ENCODE results near the gene RHOJ. TPM values are rescaled to one million over a fixed set of nuclear protein-coding genes. Genes with fewer than 3 reads are reported as not detected.

The RHOJ gene
- total and polyA plus RNA-seq, 8 donors = 1.5 to 6.7 (median 3.2) TPM

DNA sequence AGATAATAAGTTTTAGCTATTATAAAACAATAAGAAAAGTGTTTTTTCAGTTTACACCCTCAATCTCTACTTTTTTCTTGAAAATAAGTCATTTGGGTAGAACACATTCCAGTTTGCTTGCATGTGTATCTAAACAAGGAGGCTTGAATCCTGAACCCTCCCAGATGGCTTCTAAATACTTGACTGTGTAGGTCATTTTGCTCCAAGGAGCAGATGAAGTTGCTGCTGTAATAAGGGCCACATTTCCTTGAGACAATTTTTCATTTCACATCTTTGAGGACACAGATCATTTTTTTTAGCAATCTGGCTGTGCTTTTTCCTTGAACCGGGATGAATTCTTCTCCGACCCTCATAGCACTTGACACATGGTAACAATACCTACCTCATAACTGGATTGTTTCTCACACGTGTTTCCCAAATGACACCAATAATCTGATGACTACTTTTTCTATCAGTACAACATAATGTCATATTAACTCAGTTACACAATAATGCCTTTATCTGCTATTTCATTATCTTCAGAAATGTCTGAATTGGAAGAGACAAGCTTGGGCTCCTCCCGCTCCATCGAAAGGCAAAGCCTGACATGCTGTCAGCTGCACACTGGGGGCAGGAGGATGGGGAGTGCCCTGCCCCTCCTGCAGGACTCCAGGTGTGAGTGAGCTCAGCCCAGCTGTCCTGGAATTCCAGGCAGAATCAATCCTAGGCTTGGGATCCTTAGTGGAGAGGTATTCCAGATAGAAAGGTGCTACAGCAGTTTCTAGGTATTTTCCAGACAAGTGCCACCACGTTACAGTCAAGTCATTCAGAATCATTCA, 83.6 kb downstream of the RHOJ start:
- H3K9me3 ChIP-seq = no peaks in the 10 kb centered on the region

DNA sequence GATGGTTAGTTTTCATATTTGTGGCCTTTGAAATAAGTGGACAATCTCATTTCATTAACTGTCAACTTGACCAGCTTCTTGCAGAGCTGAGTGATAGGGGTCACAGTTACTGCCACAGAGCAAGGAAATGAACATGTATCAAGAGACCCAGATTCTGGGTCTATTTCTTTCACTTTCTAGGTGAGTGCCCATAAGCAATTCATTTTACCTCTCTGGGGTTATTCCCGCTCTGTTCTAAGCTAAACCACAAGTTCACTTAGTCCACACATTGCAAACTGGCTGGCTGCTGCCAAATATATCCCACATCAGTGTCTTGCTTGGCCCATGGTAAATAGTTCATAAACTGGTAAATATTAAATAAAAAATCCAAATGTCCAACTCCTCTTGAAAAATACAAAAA, 84.6 kb downstream of the RHOJ start:
- intact Hi-C loops (cut with DNase I) = no loop called here
- no peak overlapping the region for H3K27ac ChIP-seq
- FAIRE-seq = no peak
- H3K4me3 ChIP-seq = no peak overlapping the region
- TF ChIP-seq, protein P1, sequence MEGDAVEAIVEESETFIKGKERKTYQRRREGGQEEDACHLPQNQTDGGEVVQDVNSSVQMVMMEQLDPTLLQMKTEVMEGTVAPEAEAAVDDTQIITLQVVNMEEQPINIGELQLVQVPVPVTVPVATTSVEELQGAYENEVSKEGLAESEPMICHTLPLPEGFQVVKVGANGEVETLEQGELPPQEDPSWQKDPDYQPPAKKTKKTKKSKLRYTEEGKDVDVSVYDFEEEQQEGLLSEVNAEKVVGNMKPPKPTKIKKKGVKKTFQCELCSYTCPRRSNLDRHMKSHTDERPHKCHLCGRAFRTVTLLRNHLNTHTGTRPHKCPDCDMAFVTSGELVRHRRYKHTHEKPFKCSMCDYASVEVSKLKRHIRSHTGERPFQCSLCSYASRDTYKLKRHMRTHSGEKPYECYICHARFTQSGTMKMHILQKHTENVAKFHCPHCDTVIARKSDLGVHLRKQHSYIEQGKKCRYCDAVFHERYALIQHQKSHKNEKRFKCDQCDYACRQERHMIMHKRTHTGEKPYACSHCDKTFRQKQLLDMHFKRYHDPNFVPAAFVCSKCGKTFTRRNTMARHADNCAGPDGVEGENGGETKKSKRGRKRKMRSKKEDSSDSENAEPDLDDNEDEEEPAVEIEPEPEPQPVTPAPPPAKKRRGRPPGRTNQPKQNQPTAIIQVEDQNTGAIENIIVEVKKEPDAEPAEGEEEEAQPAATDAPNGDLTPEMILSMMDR (IDR thresholded peaks at IDR 0.05) = no peak
- no peaks in the 10 kb centered on the region for H3K4me1 ChIP-seq
- H3K27me3 ChIP-seq = no peaks in the 10 kb centered on the region
- H3K9me3 ChIP-seq = no peaks in the 10 kb centered on the region
- ATAC-seq = no peak
- H3K36me3 ChIP-seq = no peaks in the 10 kb centered on the region
- DNase-seq = no peak
- WGBS, 2 donors = 95 to 96% methylated on average over 1 of the region's 1 CpG

More for the DNA sequence above, 83.6 kb downstream of the RHOJ start:
- FAIRE-seq = no peak
- WGBS, 2 donors = 80 to 84% methylated on average over 6 of the region's 6 CpGs
- ATAC-seq = no peak
- Histone ChIP-seq H3K27ac (no peak overlapping the region), H3K4me3 (no peak overlapping the region), H3K4me1 (no peaks in the 10 kb centered on the region), H3K27me3 (no peaks in the 10 kb centered on the region), H3K36me3 (no peaks in the 10 kb centered on the region)
- TF ChIP-seq, protein P1 (IDR thresholded peaks at IDR 0.05) = no peak
- no peak for DNase-seq
- intact Hi-C loops (cut with DNase I) = no loop called here

DNA sequence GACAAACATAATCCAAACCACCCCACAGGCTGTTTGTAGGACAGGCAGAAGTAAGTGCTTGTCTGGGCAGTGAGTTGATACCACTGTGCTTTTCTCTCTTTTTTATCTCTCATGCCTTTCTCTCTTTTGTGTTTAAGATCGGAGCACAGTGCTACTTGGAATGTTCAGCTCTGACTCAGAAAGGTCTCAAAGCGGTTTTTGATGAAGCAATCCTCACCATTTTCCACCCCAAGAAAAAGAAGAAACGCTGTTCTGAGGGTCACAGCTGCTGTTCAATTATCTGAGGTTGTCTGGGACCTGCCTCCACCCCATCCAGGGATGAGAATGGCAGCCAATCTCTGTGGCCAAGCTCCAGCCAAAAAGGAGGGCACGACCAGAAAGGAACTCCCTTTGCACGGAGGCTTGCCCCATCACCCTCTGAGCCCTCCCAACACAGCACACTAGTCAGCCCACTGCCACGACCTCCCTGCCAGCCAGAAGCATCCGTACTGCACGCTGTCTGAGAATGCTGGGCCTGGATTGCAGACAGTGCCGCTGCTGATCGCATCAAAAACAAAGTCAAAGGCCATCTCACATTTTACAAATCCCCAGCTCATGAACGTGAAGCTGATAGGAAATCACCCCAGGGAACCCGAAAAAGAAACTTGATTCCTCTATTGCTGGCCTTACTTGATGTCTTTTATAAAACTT, 86.6 kb downstream of the RHOJ start:
- ATAC-seq (no peak), DNase-seq (no peak), FAIRE-seq (no peak)
- intact Hi-C loops (cut with DNase I) = no loop called here
- Histone ChIP-seq H3K36me3 (no peaks in the 10 kb centered on the region), H3K4me3 (no peak overlapping the region), H3K4me1 (no peaks in the 10 kb centered on the region), H3K9me3 (no peaks in the 10 kb centered on the region), H3K27ac (no peak overlapping the region), H3K27me3 (no peaks in the 10 kb centered on the region)
- TF ChIP-seq, protein P1 (IDR thresholded peaks at IDR 0.05) = no peak
- WGBS, 2 donors = 82 to 85% methylated on average over 12 of the region's 12 CpGs

DNA sequence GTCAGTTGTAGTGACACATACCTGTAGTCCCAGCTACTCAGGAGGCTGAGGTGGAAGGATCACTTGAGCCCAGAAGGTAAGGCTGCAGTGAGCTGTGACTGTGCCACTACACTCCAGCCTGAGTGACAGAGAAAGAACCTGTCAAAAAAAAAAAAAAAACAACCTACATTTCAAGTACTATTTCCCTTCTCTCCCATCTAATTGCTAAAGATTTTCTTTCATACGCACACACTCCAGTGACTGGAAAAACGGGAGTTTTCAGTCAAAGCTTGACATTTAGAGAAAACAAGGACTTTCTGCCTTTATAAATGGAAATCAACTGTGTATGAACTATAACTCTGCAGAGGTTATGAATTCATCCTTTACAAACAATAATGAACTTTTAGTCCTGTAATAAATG, 88.6 kb downstream of the RHOJ start:
- intact Hi-C loops (cut with DNase I) = no loop called here
- TF ChIP-seq, protein P1 (IDR thresholded peaks at IDR 0.05) = no peak
- Histone ChIP-seq H3K27me3 (no peaks in the 10 kb centered on the region), H3K9me3 (no peaks in the 10 kb centered on the region), H3K27ac (no peak overlapping the region), H3K4me1 (no peaks in the 10 kb centered on the region), H3K4me3 (no peak overlapping the region), H3K36me3 (no peaks in the 10 kb centered on the region)
- no peak for DNase-seq
- FAIRE-seq = no peak
- WGBS, 2 donors = 84% methylated on average over 2 of the region's 2 CpGs
- ATAC-seq = no peak

DNA sequence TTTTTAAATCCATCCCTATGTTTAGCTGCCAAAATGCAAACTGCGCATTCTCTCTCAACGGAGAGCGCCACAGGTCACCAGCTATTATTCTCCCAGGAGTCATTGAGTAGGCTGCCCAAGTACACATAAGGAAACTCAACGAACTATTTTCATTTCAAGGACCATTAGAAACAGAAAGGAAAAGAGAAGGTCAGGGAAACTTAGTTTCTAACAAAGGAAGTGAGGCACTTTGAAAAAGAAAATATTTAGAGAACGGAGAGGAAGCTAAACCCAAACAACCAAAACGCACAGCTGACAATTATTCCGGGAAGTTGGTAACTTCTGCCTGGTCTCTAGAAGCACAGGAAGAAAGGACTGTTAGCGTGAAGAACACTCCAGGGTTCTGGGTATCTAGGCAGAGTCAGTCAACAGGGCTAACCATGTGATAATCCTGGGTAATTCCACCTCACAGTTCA, 91.0 kb downstream of the RHOJ start:
- DNase-seq (no peak), ATAC-seq (no peak), FAIRE-seq (no peak)
- Histone ChIP-seq H3K4me3 (no peak overlapping the region), H3K36me3 (no peaks in the 10 kb centered on the region), H3K27ac (peak overlapping the region in 2 of 4 donors; percentile 2 to 6), H3K27me3 (no peaks in the 10 kb centered on the region), H3K4me1 (no peaks in the 10 kb centered on the region), H3K9me3 (no peaks in the 10 kb centered on the region)
- TF ChIP-seq, protein P1 (IDR thresholded peaks at IDR 0.05) = no peak
- intact Hi-C loops (cut with DNase I) = no loop called here
- 81 to 86% methylated on average over 8 of the region's 8 CpGs for WGBS, 2 donors

Measured in pancreas (tissue), 10 donors.